DND-41 (cell line): Measurements from ENCODE around the gene DDC.

Experiments
- CTCF ChIP-seq: IDR thresholded peaks from 2 replicates; pipeline ENCODE4 v1.5.1; 2012; ENCODE audit warnings: borderline replicate concordance, low read length, moderate library complexity, mild to moderate bottlenecking; ENCODE audit not compliant: poor library complexity, severe bottlenecking; ENCODE audit errors: extremely low read depth
- EZH2 ChIP-seq: IDR thresholded peaks from 3 replicates; pipeline ENCODE4 v1.6.1; 2012; ENCODE audit warnings: borderline replicate concordance, low read depth, mild to moderate bottlenecking, moderate library complexity, low read length, inconsistent platforms; ENCODE audit not compliant: severe bottlenecking

GRCh38 chr7:50436133-50436806 is 128.9 kb downstream of the DDC start:
- TF ChIP-seq EZH2, result no peak
- TF ChIP-seq CTCF, result no peak
